ENCODE results near the gene NLGN3.
A peak's percentile ranks its signal among the peaks of the same experiment; 100 is the strongest.

Gene NLGN3

DNA sequence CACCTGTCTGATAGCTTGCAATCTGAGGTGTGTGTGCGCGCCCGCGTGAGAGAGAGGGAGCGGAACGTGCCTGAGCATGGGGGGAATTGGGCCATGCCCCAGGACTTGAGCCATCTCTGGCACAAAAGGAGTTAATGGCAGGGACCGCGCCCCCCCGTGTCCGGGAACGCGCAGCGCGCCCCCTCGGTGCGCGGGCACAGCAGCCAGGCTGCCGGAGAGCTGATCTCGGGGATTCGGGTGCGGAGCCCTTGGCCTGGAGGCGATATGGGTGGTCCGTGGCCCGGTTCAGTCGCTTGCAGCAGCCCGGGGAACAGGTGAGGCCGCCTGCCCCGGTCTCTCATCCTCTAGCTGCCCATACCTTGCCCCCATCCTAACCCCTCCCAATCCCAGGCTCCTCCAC is at the start of gene NLGN3:
Gene NLGN3, plus strand, starts transcription at position 191 of the 400 bp plus-strand sequence. CDS start 2,909 bp downstream, outside the sequence.
- DNase-seq (ENCODE audit: low spot score): no peak
- in situ Hi-C loops (cut with MboI; ENCODE audit: low pct_unique_long_range_greater_than_20kb, low sequenced_read_pairs, unreplicated experiment): no loop called here
- TF ChIP-seq, protein P1, sequence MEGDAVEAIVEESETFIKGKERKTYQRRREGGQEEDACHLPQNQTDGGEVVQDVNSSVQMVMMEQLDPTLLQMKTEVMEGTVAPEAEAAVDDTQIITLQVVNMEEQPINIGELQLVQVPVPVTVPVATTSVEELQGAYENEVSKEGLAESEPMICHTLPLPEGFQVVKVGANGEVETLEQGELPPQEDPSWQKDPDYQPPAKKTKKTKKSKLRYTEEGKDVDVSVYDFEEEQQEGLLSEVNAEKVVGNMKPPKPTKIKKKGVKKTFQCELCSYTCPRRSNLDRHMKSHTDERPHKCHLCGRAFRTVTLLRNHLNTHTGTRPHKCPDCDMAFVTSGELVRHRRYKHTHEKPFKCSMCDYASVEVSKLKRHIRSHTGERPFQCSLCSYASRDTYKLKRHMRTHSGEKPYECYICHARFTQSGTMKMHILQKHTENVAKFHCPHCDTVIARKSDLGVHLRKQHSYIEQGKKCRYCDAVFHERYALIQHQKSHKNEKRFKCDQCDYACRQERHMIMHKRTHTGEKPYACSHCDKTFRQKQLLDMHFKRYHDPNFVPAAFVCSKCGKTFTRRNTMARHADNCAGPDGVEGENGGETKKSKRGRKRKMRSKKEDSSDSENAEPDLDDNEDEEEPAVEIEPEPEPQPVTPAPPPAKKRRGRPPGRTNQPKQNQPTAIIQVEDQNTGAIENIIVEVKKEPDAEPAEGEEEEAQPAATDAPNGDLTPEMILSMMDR (IDR thresholded peaks at IDR 0.05; ENCODE audit: extremely low read depth, insufficient read depth, missing control alignments): no peak

DNA sequence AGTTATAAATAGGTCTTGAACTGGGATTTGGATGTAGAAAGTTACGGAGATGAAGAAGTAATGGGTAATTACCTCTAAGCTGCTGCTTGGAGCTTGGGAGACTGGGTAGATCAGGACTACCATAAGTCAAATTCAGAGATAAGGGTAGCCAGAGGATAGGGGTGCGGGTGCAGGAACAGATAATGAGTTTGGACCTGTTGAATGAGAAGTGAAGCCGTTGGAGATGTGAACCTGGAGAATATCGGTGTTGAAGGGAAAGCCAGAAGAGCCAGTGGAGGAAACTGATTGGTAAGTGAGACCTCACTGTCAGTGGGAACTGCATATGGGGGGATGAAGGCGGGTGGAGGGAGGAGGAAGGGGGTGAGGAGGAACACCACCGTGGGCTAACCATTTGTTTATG is 49.6 kb upstream of the NLGN3 start:
- DNase-seq (ENCODE audit: low spot score): no peak

DNA sequence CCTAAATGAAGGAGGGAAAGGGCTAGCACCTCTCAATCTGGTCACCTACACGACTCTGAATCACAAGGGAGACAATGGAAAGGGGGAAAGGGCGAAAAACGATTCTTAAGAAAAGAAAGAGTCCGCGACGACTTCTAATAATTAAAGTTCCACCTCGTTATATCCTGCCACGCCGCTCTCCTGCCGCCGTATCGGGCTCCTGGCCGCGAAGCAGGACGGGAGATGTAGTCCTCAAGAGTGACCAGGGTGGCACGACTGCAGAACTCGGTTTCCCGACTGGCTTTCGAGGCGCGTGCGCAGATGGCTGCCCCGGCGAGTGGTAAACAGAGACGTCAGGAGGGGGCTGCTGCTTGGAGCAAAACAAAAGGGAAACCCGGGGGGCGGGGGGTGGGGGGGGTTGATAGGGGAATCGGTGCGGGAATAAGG is 49.1 kb upstream of the NLGN3 start, which contains the start of gene FOXO4:
Gene FOXO4, plus strand, starts transcription at position 297 of the 426 bp plus-strand sequence. CDS start 678 bp downstream, outside the sequence.
- TF ChIP-seq, protein P1 (IDR thresholded peaks at IDR 0.05; ENCODE audit: extremely low read depth, insufficient read depth, missing control alignments): no peak
- in situ Hi-C loops (cut with MboI; ENCODE audit: low pct_unique_long_range_greater_than_20kb, low sequenced_read_pairs, unreplicated experiment): no loop called here
- peak; percentile 82 for DNase-seq (ENCODE audit: low spot score)

More for the DNA sequence above, 49.6 kb upstream of the NLGN3 start:
- in situ Hi-C loops (cut with MboI; ENCODE audit: low pct_unique_long_range_greater_than_20kb, low sequenced_read_pairs, unreplicated experiment): no loop called here
- TF ChIP-seq, protein P1 (IDR thresholded peaks at IDR 0.05; ENCODE audit: extremely low read depth, insufficient read depth, missing control alignments): no peak

DNA sequence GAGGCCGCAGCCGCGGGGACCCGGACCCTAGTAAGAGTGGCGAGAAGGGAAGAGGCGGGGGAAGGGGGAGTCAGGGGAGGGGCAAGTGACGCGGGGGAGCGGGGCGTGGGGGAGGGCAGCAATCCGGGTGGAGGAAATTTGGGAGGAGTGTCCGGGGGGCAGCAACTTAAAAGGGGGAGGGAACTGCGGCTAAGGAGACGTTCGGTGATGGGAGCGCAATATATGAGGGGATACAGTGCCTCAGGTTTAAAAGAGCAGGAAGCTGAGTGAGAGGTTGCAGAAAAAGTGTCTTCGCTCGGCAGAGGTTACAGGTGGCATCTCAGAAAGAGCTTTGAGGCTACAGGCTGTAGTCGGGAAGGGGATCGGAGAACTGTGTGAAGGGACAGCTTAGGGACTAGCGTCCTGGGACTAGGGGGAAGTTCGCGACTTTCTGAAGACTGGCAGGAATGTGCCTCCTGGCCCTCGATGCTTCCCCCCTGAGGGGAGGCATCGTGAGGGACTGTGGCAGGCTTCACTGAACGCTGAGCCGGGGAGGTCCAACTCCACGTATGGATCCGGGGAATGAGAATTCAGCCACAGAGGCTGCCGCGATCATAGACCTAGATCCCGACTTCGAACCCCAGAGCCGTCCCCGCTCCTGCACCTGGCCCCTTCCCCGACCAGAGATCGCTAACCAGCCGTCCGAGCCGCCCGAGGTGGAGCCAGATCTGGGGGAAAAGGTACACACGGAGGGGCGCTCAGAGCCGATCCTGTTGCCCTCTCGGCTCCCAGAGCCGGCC is 48.5 kb upstream of the NLGN3 start:
- DNase-seq (ENCODE audit: low spot score): no peak
- in situ Hi-C loops (cut with MboI; ENCODE audit: low pct_unique_long_range_greater_than_20kb, low sequenced_read_pairs, unreplicated experiment): no loop called here
- TF ChIP-seq, protein P1 (IDR thresholded peaks at IDR 0.05; ENCODE audit: extremely low read depth, insufficient read depth, missing control alignments): no peak

DNA sequence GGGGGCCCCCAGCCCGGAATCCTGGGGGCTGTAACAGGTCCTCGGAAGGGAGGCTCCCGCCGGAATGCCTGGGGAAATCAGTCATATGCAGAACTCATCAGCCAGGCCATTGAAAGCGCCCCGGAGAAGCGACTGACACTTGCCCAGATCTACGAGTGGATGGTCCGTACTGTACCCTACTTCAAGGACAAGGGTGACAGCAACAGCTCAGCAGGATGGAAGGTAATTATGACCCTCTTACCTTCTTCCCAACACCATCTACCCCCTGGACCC is 47.9 kb upstream of the NLGN3 start:
- no peak for DNase-seq (ENCODE audit: low spot score)
- TF ChIP-seq, protein P1 (IDR thresholded peaks at IDR 0.05; ENCODE audit: extremely low read depth, insufficient read depth, missing control alignments): no peak
- in situ Hi-C loops (cut with MboI; ENCODE audit: low pct_unique_long_range_greater_than_20kb, low sequenced_read_pairs, unreplicated experiment): no loop called here

DNA sequence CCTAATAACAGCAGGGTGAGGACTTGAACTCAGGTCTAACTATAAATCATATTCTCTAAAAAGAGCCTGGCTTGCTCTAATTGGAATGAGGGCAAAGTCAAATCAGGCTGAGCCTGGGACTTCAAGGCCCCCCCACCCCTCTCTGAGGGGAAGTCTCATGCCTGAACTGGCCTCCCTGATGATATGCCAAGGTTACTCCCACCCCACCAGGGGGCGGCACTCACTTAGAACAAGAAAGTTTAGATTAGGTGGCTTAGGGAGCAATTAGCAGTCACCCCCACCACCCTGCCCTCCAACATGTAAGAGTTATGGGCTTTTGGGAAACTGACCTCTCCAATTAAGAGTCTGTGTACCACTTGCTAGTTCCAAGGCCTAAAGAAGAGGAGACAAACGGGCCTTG is 46.3 kb upstream of the NLGN3 start:
- in situ Hi-C loops (cut with MboI; ENCODE audit: low pct_unique_long_range_greater_than_20kb, low sequenced_read_pairs, unreplicated experiment): no loop called here
- DNase-seq (ENCODE audit: low spot score): peak; percentile 60
- TF ChIP-seq, protein P1 (IDR thresholded peaks at IDR 0.05; ENCODE audit: extremely low read depth, insufficient read depth, missing control alignments): peak; percentile 60
